Measurements from ENCODE around the gene ATP9B. TPM values are rescaled to one million over a fixed set of nuclear protein-coding genes. Genes with fewer than 3 reads are reported as not detected.

The ATP9B gene
- total RNA-seq, 1 donor from 2014 or later = 49.2 TPM

DNA sequence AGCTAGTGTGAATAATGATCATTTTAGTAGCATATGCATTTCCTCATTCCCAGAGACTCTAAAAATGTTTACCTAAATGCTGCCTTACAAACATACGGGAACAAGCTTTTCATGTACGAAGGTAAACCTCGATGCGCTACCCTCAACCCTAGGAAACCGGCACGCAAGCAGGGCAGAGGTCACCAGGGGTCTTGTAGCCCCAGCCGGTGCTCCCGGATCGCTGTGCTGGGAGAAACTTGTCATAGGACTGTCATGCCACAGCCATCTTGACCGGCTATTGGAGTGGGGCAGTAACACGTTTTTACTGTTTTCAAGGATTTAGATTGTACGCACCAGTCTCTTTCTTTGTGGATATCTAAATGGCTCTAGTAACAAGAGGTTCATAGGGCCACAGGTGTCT, 291.7 kb downstream of the ATP9B start:
- peaks cover 7% of the 10 kb centered on the region for H3K4me1 Mint-ChIP-seq
- H3K4me3 Mint-ChIP-seq = no peak overlapping the region
- intact Hi-C loops (cut with micrococcal nuclease) = no loop called here
- peaks cover 54% of the 10 kb centered on the region for H3K36me3 Mint-ChIP-seq (ENCODE audit: low read depth)
- TF ChIP-seq, protein P1, sequence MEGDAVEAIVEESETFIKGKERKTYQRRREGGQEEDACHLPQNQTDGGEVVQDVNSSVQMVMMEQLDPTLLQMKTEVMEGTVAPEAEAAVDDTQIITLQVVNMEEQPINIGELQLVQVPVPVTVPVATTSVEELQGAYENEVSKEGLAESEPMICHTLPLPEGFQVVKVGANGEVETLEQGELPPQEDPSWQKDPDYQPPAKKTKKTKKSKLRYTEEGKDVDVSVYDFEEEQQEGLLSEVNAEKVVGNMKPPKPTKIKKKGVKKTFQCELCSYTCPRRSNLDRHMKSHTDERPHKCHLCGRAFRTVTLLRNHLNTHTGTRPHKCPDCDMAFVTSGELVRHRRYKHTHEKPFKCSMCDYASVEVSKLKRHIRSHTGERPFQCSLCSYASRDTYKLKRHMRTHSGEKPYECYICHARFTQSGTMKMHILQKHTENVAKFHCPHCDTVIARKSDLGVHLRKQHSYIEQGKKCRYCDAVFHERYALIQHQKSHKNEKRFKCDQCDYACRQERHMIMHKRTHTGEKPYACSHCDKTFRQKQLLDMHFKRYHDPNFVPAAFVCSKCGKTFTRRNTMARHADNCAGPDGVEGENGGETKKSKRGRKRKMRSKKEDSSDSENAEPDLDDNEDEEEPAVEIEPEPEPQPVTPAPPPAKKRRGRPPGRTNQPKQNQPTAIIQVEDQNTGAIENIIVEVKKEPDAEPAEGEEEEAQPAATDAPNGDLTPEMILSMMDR (IDR thresholded peaks at IDR 0.05) = no peak
- H3K9me3 Mint-ChIP-seq = no peaks in the 10 kb centered on the region
- no peak for DNase-seq
- no peaks in the 10 kb centered on the region for H3K27me3 Mint-ChIP-seq
- H3K27ac Mint-ChIP-seq = no peak overlapping the region
- ATAC-seq (ENCODE audit: low read depth) = no peak
- ChIA-PET CTCF (no interaction called here), POLR2A (no interaction called here)

DNA sequence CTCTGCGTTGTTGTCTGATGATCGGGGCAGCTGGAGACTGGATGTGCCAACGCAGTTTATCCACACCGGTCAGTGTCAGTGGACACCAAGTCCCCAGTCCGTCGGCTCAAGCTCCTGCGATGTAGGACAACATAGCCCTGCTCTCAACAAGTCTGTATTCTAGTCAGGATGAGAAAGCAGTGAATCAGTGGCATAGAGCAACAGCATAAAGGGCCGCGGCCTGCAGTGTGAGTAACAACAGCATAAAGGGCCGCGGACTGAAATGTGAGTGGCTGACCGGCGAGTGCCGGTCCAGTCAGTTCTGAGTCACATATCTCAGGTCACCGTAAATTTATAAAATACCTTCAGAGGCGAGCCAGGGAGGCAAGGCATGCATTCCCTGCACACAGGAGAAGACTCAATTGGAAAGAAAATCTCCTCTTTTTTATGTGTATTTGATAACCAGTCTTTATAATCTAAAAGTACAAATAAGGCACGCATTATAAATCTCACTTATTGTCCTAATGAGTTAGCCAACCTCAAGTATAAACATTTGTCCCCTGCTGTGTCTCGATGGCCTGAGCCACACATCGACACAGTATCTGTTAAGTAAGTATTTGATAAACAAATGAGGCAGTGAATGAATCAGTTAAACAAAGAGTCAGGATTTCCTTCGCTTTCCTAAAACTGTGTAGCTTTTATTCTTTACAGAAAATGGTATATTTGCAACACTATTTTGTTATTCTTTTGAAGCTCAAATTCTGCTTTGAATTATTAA, 292.8 kb downstream of the ATP9B start:
- ATAC-seq (ENCODE audit: low read depth) = no peak
- no peak for DNase-seq
- no peaks in the 10 kb centered on the region for H3K9me3 Mint-ChIP-seq
- ChIA-PET POLR2A (no interaction called here), CTCF (no interaction called here)
- peaks cover 59% of the 10 kb centered on the region for H3K36me3 Mint-ChIP-seq (ENCODE audit: low read depth)
- H3K27me3 Mint-ChIP-seq = no peaks in the 10 kb centered on the region
- intact Hi-C loops (cut with micrococcal nuclease) = no loop called here
- H3K27ac Mint-ChIP-seq = no peak overlapping the region
- H3K4me3 Mint-ChIP-seq = no peak overlapping the region
- no peaks in the 10 kb centered on the region for H3K4me1 Mint-ChIP-seq
- TF ChIP-seq, protein P1 (IDR thresholded peaks at IDR 0.05) = no peak

DNA sequence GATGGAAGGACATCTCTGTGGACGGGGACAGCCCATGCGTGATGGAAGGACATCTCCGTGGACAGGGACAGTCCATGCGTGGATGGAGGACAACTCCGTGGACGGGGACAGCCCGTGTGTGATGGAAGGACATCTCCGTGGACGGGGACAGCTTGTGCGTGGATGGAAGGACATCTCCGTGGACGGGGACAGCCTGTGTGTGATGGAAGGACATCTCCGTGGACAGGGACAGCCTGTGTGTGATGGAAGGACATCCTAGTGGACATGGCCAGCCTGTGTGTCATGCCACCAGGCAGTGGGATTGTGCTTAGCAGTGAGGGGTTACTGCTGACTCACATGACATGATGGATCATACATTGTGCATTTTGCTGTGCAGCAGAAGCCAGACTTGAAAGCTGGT, 296.5 kb downstream of the ATP9B start:
- DNase-seq (no peak), ATAC-seq (ENCODE audit: low read depth) (no peak)
- Mint-ChIP-seq H3K36me3 (ENCODE audit: low read depth) (peaks cover 45% of the 10 kb centered on the region), H3K4me3 (no peak overlapping the region), H3K27me3 (no peaks in the 10 kb centered on the region), H3K27ac (no peak overlapping the region), H3K4me1 (peaks cover 8% of the 10 kb centered on the region), H3K9me3 (no peaks in the 10 kb centered on the region)
- intact Hi-C loops (cut with micrococcal nuclease) = no loop called here
- TF ChIP-seq, protein P1 (IDR thresholded peaks at IDR 0.05) = no peak
- POLR2A ChIA-PET = no interaction called here
- CTCF ChIA-PET = no interaction called here

DNA sequence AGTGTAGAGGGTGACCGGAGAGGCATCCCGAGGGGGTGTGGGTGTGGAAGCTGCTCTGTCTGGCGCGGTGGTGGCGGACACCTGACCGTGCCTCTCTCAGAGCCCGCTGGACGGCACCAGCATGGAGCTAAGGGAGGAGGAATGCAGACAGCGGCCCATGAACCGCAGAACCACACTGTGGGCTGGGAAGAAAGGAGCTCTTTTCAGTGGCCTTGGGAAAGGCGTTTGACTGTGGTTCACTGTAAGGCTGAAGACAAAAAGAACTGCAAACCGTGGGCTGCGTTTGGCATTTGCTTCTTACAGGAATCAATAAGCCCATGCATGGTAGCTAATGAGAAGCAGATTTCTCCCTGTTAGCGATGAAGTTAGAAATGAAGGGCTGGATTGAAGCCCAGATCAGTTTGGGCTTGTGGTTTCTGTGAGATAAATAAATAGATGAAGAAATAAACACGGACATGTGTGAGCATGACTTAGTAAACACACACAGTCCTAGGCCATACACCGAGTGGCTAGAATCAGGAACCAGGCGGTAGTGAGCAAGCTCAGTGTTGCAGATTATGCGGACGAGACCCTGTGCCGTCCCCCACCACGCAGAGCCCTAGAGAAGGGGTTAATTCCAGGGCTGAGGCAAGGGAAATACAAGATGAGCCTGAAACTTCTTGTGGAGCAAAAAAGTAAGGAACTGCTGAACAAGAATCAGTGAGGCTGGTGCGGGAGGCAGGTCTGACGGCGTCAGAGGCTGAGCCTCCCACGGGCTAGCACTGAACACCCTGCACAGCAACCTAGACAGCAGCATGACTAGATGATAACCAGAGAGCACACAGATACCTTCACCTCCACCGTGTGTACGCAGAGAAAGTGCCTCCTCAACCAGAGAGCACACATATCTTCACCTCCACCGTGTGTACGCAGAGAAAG, 297.2 kb downstream of the ATP9B start:
- TF ChIP-seq, protein P1 (IDR thresholded peaks at IDR 0.05) = no peak
- Mint-ChIP-seq H3K4me1 (peaks cover 8% of the 10 kb centered on the region), H3K36me3 (ENCODE audit: low read depth) (peaks cover 38% of the 10 kb centered on the region), H3K4me3 (no peak overlapping the region), H3K27ac (no peak overlapping the region), H3K27me3 (no peaks in the 10 kb centered on the region), H3K9me3 (no peaks in the 10 kb centered on the region)
- intact Hi-C loops (cut with micrococcal nuclease) = no loop called here
- ChIA-PET CTCF (no interaction called here), POLR2A (no interaction called here)
- ATAC-seq (ENCODE audit: low read depth) = no peak
- no peak for DNase-seq

DNA sequence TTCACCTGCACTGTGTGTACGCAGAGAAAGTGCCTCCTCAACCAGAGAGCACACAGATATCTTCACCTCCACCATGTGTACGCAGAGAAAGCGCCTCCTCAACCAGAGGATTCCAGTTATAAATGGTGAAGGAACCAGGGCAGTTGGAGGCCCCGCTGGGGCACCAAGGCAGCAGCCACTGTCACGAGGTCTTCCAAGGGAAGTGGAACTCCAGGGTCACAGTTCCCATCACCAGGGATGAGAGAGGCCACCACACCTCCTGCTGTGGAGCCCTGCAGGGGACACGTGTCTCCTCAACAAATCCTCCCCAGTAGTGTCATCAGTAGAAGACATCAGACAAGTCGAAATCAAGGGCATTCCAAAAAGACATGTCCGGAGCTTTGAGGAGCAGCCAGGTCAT, 298.3 kb downstream of the ATP9B start:
- Mint-ChIP-seq H3K4me1 (peaks cover 12% of the 10 kb centered on the region), H3K36me3 (ENCODE audit: low read depth) (peaks cover 32% of the 10 kb centered on the region), H3K4me3 (no peak overlapping the region), H3K9me3 (no peaks in the 10 kb centered on the region), H3K27ac (no peak overlapping the region), H3K27me3 (no peaks in the 10 kb centered on the region)
- CTCF ChIA-PET = no interaction called here
- no peak for ATAC-seq (ENCODE audit: low read depth)
- TF ChIP-seq, protein P1 (IDR thresholded peaks at IDR 0.05) = no peak
- no peak for DNase-seq
- intact Hi-C loops (cut with micrococcal nuclease) = no loop called here
- POLR2A ChIA-PET = no interaction called here
